CD4-positive, CD25-positive, alpha-beta regulatory T cell (primary cell): ENCODE results near the gene ABHD16A. TPM values are rescaled to one million over a fixed set of nuclear protein-coding genes. Genes with fewer than 3 reads are reported as not detected.

Source experiments
- ATAC-seq, 2 donors: fragments of 150-1000 bp; cut with Tn5 transposase; one replicate each; pipeline ENCODE4 v1.10.0; 2021; ENCODE audit warnings: low read depth in 2 of 2, moderate number of reproducible peaks in 2 of 2, moderate library complexity in 1 of 2
- DNase-seq, 3 donors: peaks; one replicate each; pipeline versions ENCODE4 v3.0.0 to v3.0.0-alpha.2; 2012 to 2022; ENCODE audit warnings: mixed read lengths in 1 of 3
- H3K27ac ChIP-seq: one replicate; pipeline ENCODE4 v1.7.0; 2013; ENCODE audit warnings: mild to moderate bottlenecking, low read length; ENCODE audit not compliant: insufficient read depth, poor library complexity, severe bottlenecking
- H3K27me3 ChIP-seq: one replicate; pipeline ENCODE4 v1.7.0; 2013; ENCODE audit warnings: low read length; ENCODE audit not compliant: control insufficient read depth, insufficient read depth
- H3K36me3 ChIP-seq: one replicate; pipeline ENCODE4 v1.7.0; 2013; ENCODE audit warnings: mild to moderate bottlenecking, low read length, moderate library complexity; ENCODE audit not compliant: control insufficient read depth, insufficient read depth
- H3K4me1 ChIP-seq: 2 replicates; pipeline ENCODE4 v1.7.0; 2013; ENCODE audit warnings: mild to moderate bottlenecking, low read length; ENCODE audit not compliant: insufficient read depth, control insufficient read depth, poor library complexity, severe bottlenecking
- H3K4me3 ChIP-seq: one replicate; pipeline ENCODE4 v1.7.0; 2013; ENCODE audit warnings: low read depth, mild to moderate bottlenecking, low read length, moderate library complexity
- H3K9me3 ChIP-seq, 2 experiments: 1 replicate in 1 of 2; 2 replicates in 1 of 2; pipeline ENCODE4 v1.7.0; 2013; ENCODE audit warnings: low read length in 2 of 2, mild to moderate bottlenecking in 1 of 2, moderate library complexity in 1 of 2; ENCODE audit not compliant: control insufficient read depth in 2 of 2
- H3K27ac Mint-ChIP-seq, 3 donors: one replicate each; pipeline ENCODE4 v1.8.0; 2020 to 2022; ENCODE audit warnings: mild to moderate bottlenecking in 3 of 3, mixed read lengths in 3 of 3, moderate library complexity in 2 of 3
- H3K27me3 Mint-ChIP-seq: one replicate; pipeline ENCODE4 v1.8.0; 2022; ENCODE audit warnings: mild to moderate bottlenecking, mixed read lengths
- H3K36me3 Mint-ChIP-seq: one replicate; pipeline ENCODE4 v1.8.0; 2020; ENCODE audit warnings: mixed read lengths
- H3K4me1 Mint-ChIP-seq, 4 donors: one replicate each; pipeline ENCODE4 v1.8.0; 2020 to 2022; ENCODE audit warnings: mixed read lengths in 4 of 4, mild to moderate bottlenecking in 1 of 4
- H3K4me3 Mint-ChIP-seq, 4 donors: one replicate each; pipeline ENCODE4 v1.8.0; 2020 to 2022; ENCODE audit warnings: mild to moderate bottlenecking in 4 of 4, mixed read lengths in 4 of 4, moderate library complexity in 3 of 4
- H3K9me3 Mint-ChIP-seq, 7 donors: one replicate each; pipeline ENCODE4 v1.8.0; 2020 to 2022; ENCODE audit warnings: mixed read lengths in 7 of 7, mild to moderate bottlenecking in 3 of 7, moderate library complexity in 2 of 7
- polyA plus RNA-seq, 4 donors: library from polyadenylated mRNA; unstranded; fragments of 300-500 nt; fragmentation: Illumina TruSeq; gene quantifications; one replicate each; pipeline ENCODE4 v1.2.3, GENCODE V29; 2021
- total RNA-seq: library from RNA; stranded (reverse); gene quantifications from one replicate; pipeline ENCODE4 v1.2.3, GENCODE V29; 2022

Gene ABHD16A
- total and polyA plus RNA-seq, 5 donors from 2014 or later: 33.4 to 78.4 (median 36.6) TPM

GRCh38 chr6:31663961-31664789, 38.9 kb downstream of the ABHD16A start:
- Histone ChIP-seq H3K4me3 (peak overlapping the region; percentile 98), H3K4me1 (peaks cover 64% of the 10 kb centered on the region), H3K27ac (peak overlapping the region; percentile 98), H3K27me3 (no peaks in the 10 kb centered on the region), H3K36me3 (peaks cover 27% of the 10 kb centered on the region), H3K9me3 (no peaks in the 10 kb centered on the region)
- Mint-ChIP-seq H3K36me3 (peaks cover 29% of the 10 kb centered on the region), H3K4me3 (peak overlapping the region; percentile 92 to 98 (median 94)), H3K27me3 (no peaks in the 10 kb centered on the region), H3K4me1 (peaks cover 4 to 88% (median 59%) of the 10 kb centered on the region in 4 donors), H3K9me3 (no peaks in the 10 kb centered on the region), H3K27ac (peak overlapping the region; percentile 98 to 100 (median 98))
- ATAC-seq: no peak
- DNase-seq: no peak

GRCh38 chr6:31663126-31663960, 39.8 kb downstream of the ABHD16A start:
- Mint-ChIP-seq H3K27ac (peak overlapping the region; percentile 67 to 98 (median 89)), H3K4me3 (peak overlapping the region; percentile 92 to 98 (median 94)), H3K9me3 (no peaks in the 10 kb centered on the region), H3K36me3 (peaks cover 22% of the 10 kb centered on the region), H3K4me1 (peaks cover 4 to 88% (median 60%) of the 10 kb centered on the region in 4 donors), H3K27me3 (no peaks in the 10 kb centered on the region)
- no peak for DNase-seq
- H3K4me1 ChIP-seq: peaks cover 72% of the 10 kb centered on the region
- no peak for ATAC-seq
- peak overlapping the region; percentile 56 for H3K4me3 ChIP-seq
- peak overlapping the region; percentile 98 for H3K27ac ChIP-seq
- no peaks in the 10 kb centered on the region for H3K27me3 ChIP-seq
- no peaks in the 10 kb centered on the region for H3K9me3 ChIP-seq
- H3K36me3 ChIP-seq: peaks cover 23% of the 10 kb centered on the region

- H3K4me3 Mint-ChIP-seq: peak overlapping the region; percentile 92 to 99 (median 96)
- Histone ChIP-seq H3K9me3 (no peaks in the 10 kb centered on the region), H3K27me3 (no peaks in the 10 kb centered on the region), H3K4me3 (no peak overlapping the region), H3K36me3 (peaks cover 19% of the 10 kb centered on the region), H3K4me1 (peaks cover 81% of the 10 kb centered on the region), H3K27ac (peak overlapping the region; percentile 19)
- no peak for ATAC-seq
- peaks cover 16% of the 10 kb centered on the region for H3K36me3 Mint-ChIP-seq
- peaks cover 0 to 89% (median 61%) of the 10 kb centered on the region in 4 donors for H3K4me1 Mint-ChIP-seq
- no peak for DNase-seq
- no peaks in the 10 kb centered on the region for H3K9me3 Mint-ChIP-seq
- H3K27ac Mint-ChIP-seq: peak overlapping the region in 1 of 3 donors; percentile 66
- no peaks in the 10 kb centered on the region for H3K27me3 Mint-ChIP-seq
Measured at GRCh38 chr6:31662124-31662723, 40.9 kb downstream of the ABHD16A start.

- peaks cover 75% of the 10 kb centered on the region for H3K4me1 ChIP-seq
- H3K27ac ChIP-seq: peak overlapping the region; percentile 76
- no peaks in the 10 kb centered on the region for H3K9me3 ChIP-seq
- Mint-ChIP-seq H3K36me3 (peaks cover 12% of the 10 kb centered on the region), H3K27ac (peak overlapping the region; percentile 90 to 94 (median 93)), H3K4me3 (peak overlapping the region; percentile 92 to 99 (median 96)), H3K27me3 (no peaks in the 10 kb centered on the region), H3K4me1 (peaks cover 0 to 87% (median 60%) of the 10 kb centered on the region in 4 donors), H3K9me3 (no peaks in the 10 kb centered on the region)
- ATAC-seq (no peak), DNase-seq (no peak)
- peaks cover 18% of the 10 kb centered on the region for H3K36me3 ChIP-seq
- no peaks in the 10 kb centered on the region for H3K27me3 ChIP-seq
- peak overlapping the region; percentile 76 for H3K4me3 ChIP-seq
Measured at GRCh38 chr6:31661262-31662123, 41.6 kb downstream of the ABHD16A start.

GRCh38 chr6:31660381-31661261, 42.5 kb downstream of the ABHD16A start, which contains the start of gene C6orf47:
Gene C6orf47 (minus strand): TSS chr6:31660778. CDS start chr6:31659947, 831 bp downstream.
- H3K4me1 Mint-ChIP-seq: peaks cover 0 to 88% (median 58%) of the 10 kb centered on the region in 4 donors

GRCh38 chr6:31659649-31660380, 43.3 kb downstream of the ABHD16A start:
- peak overlapping the region; percentile 90 for H3K4me3 ChIP-seq
- no peaks in the 10 kb centered on the region for H3K9me3 ChIP-seq
- Mint-ChIP-seq H3K27ac (peak overlapping the region; percentile 93 to 95 (median 94)), H3K4me3 (peak overlapping the region; percentile 92 to 99 (median 96)), H3K4me1 (peaks cover 0 to 90% (median 57%) of the 10 kb centered on the region in 4 donors), H3K36me3 (peaks cover 20% of the 10 kb centered on the region), H3K9me3 (no peaks in the 10 kb centered on the region), H3K27me3 (no peaks in the 10 kb centered on the region)
- peak in 2 of 3 donors; percentile 21 to 72 for DNase-seq
- peak; percentile 38 to 48 for ATAC-seq
- peak overlapping the region; percentile 76 for H3K27ac ChIP-seq
- H3K4me1 ChIP-seq: peaks cover 70% of the 10 kb centered on the region
- peaks cover 22% of the 10 kb centered on the region for H3K36me3 ChIP-seq
- no peaks in the 10 kb centered on the region for H3K27me3 ChIP-seq

More at GRCh38 chr6:31660381-31661261, 42.5 kb downstream of the ABHD16A start, which contains the start of gene C6orf47:
- H3K36me3 ChIP-seq: peaks cover 22% of the 10 kb centered on the region
- H3K9me3 Mint-ChIP-seq: no peaks in the 10 kb centered on the region
- DNase-seq: peak; percentile 70 to 85 (median 72)
- no peaks in the 10 kb centered on the region for H3K27me3 ChIP-seq
- H3K4me3 ChIP-seq: peak within 1 kb of the TSS; percentile 90
- peak within 1 kb of the TSS; percentile 92 to 99 (median 96) for H3K4me3 Mint-ChIP-seq
- peak within 1 kb of the TSS; percentile 93 to 95 (median 94) for H3K27ac Mint-ChIP-seq
- ATAC-seq: peak; percentile 65 to 70
- peak within 1 kb of the TSS; percentile 76 for H3K27ac ChIP-seq
- peaks cover 17% of the 10 kb centered on the region for H3K36me3 Mint-ChIP-seq
- H3K9me3 ChIP-seq: no peaks in the 10 kb centered on the region
- H3K27me3 Mint-ChIP-seq: no peaks in the 10 kb centered on the region
- H3K4me1 ChIP-seq: peaks cover 70% of the 10 kb centered on the region
